HK-2 (cell line): ENCODE data around the gene YPEL2.
"Not testable (repeated sequence)": the region's sequence is repeated elsewhere in the genome, so short reads cannot be mapped to it uniquely, and the experiment has no call there.

Experiments used
- DNase-seq: peaks from one replicate; pipeline ENCODE4 v3.0.0-alpha.2; 2018; ENCODE audit not compliant: unreplicated experiment

Gene YPEL2

GRCh38 chr17:59405944-59406705 lies 74.7 kb downstream of the YPEL2 start:
- no peak for DNase-seq

- DNase-seq, result peak; percentile 39
Measured at GRCh38 chr17:59406808-59407381, 75.4 kb downstream of the YPEL2 start.

GRCh38 chr17:59409336-59410048 lies 78.0 kb downstream of the YPEL2 start:
- DNase-seq, result no peak

GRCh38 chr17:59410049-59410437 lies 78.6 kb downstream of the YPEL2 start:
- DNase-seq, result no peak

GRCh38 chr17:59412431-59412830 lies 81.0 kb downstream of the YPEL2 start:
- not testable (repeated sequence) for DNase-seq

- DNase-seq, result no peak
Measured at GRCh38 chr17:59413014-59413766, 81.7 kb downstream of the YPEL2 start.

GRCh38 chr17:59415397-59415796 lies 83.9 kb downstream of the YPEL2 start:
- DNase-seq, result no peak

GRCh38 chr17:59416184-59416583 lies 84.7 kb downstream of the YPEL2 start:
- no peak for DNase-seq

- no peak for DNase-seq
Measured at GRCh38 chr17:59417452-59417851, 86.0 kb downstream of the YPEL2 start.

- no peak for DNase-seq
Measured at GRCh38 chr17:59418732-59419166, 87.3 kb downstream of the YPEL2 start.

- DNase-seq, result no peak
Measured at GRCh38 chr17:59420901-59421300, 89.4 kb downstream of the YPEL2 start.

GRCh38 chr17:59421722-59422121 lies 90.3 kb downstream of the YPEL2 start:
- no peak for DNase-seq

- DNase-seq, result peak; percentile 77
Measured at GRCh38 chr17:59423137-59423724, 91.8 kb downstream of the YPEL2 start.

GRCh38 chr17:59423903-59424302 lies 92.4 kb downstream of the YPEL2 start:
- no peak for DNase-seq

GRCh38 chr17:59424331-59424730 lies 92.9 kb downstream of the YPEL2 start:
- no peak for DNase-seq

GRCh38 chr17:59425085-59425931 lies 93.9 kb downstream of the YPEL2 start:
- DNase-seq, result no peak

GRCh38 chr17:59426031-59426430 lies 94.6 kb downstream of the YPEL2 start:
- no peak for DNase-seq

- DNase-seq, result peak; percentile 66
Measured at GRCh38 chr17:59427425-59427921, 96.0 kb downstream of the YPEL2 start.

GRCh38 chr17:59427996-59428395 lies 96.5 kb downstream of the YPEL2 start:
- DNase-seq, result no peak

- DNase-seq, result no peak
Measured at GRCh38 chr17:59428916-59429485, 97.5 kb downstream of the YPEL2 start.
